PC-9 (cell line): Measurements from ENCODE around the gene TNFRSF1B. TPM values are rescaled to one million over a fixed set of nuclear protein-coding genes. Genes with fewer than 3 reads are reported as not detected.
A peak's percentile ranks its signal among the peaks of the same experiment; 100 is the strongest.

ENCODE experiments used
- BruUV-seq: library from RNA; stranded (reverse); fragments of 400-500 nt; replicated peaks from 2 replicates; lab custom pipeline; 2021; lab: Mats Ljungman, UMichigan
- CTCF ChIA-PET: fragments of 300-600 bp; sonication (Branson Sonifier 250); formaldehyde crosslinking; loops from one replicate; lab custom pipeline; 2022; ENCODE audit warnings: antibody characterized with exemption; lab: Charles Lee
- POLR2A ChIA-PET: fragments of 300-600 bp; sonication (Branson Sonifier 250); formaldehyde crosslinking; loops from one replicate; lab custom pipeline; 2022; ENCODE audit warnings: antibody characterized with exemption; ENCODE audit not compliant: unreplicated experiment; lab: Charles Lee
- DNase-seq, 2 experiments: peaks; one replicate each; pipeline versions ENCODE4 v3.0.0 to v3.0.0-alpha.2; 2015 to 2022; ENCODE audit warnings: mixed read lengths in 1 of 2
- H2AFZ ChIP-seq: fragments of 200-600 bp; sonication (generic); 2 replicates; pipeline ENCODE4 v1.8.1; 2017; ENCODE audit warnings: antibody characterized with exemption
- H3F3A ChIP-seq: fragments of 200-600 bp; sonication (generic); 2 replicates; pipeline ENCODE4 v1.8.1; 2017; ENCODE audit warnings: antibody characterized with exemption, mild to moderate bottlenecking, low read depth; ENCODE audit not compliant: insufficient read depth
- H3K27ac ChIP-seq: fragments of 200-600 bp; sonication (generic); 2 replicates; pipeline ENCODE4 v1.6.1; 2016; ENCODE audit warnings: mixed run types
- H3K27me3 ChIP-seq: fragments of 200-600 bp; sonication (generic); 2 replicates; pipeline ENCODE4 v1.6.1; 2016; ENCODE audit warnings: low read depth, mixed run types; ENCODE audit not compliant: insufficient read depth
- H3K36me3 ChIP-seq: fragments of 200-600 bp; sonication (generic); 2 replicates; pipeline ENCODE4 v1.6.1; 2016; ENCODE audit warnings: low read depth, mixed run types
- H3K4me1 ChIP-seq: fragments of 200-600 bp; sonication (generic); replicated peaks from 2 replicates; pipeline ENCODE4 v1.6.1; 2016; ENCODE audit warnings: mixed run types; ENCODE audit not compliant: insufficient read depth
- H3K4me2 ChIP-seq: fragments of 200-600 bp; sonication (generic); 2 replicates; pipeline ENCODE4 v1.6.1; 2017; ENCODE audit warnings: mixed run types
- H3K4me3 ChIP-seq: fragments of 200-600 bp; sonication (generic); 2 replicates; pipeline ENCODE4 v1.6.1; 2016; ENCODE audit warnings: mixed run types
- H3K79me2 ChIP-seq: fragments of 200-600 bp; sonication (generic); 2 replicates; pipeline ENCODE4 v1.6.1; 2017; ENCODE audit warnings: low read depth, mixed run types
- H3K9me2 ChIP-seq: fragments of 200-600 bp; sonication (generic); 2 replicates; pipeline ENCODE4 v1.8.1; 2017; ENCODE audit warnings: mild to moderate bottlenecking; ENCODE audit not compliant: insufficient read depth
- H3K9me3 ChIP-seq: fragments of 200-600 bp; sonication (generic); 2 replicates; pipeline ENCODE4 v1.8.1; 2016; ENCODE audit warnings: low read depth; ENCODE audit not compliant: insufficient read depth
- H4K20me1 ChIP-seq: fragments of 200-600 bp; sonication (generic); 2 replicates; pipeline ENCODE4 v1.8.1; 2017; ENCODE audit not compliant: insufficient read depth
- CTCF ChIP-seq: fragments of 200-600 bp; sonication (generic); conservative IDR thresholded peaks from 2 replicates; pipeline ENCODE4 v1.6.1; 2017; ENCODE audit warnings: mixed run types, antibody characterized with exemption, mild to moderate bottlenecking, moderate library complexity
- EZH2 ChIP-seq: fragments of 200-600 bp; sonication (generic); IDR thresholded peaks from 2 replicates; pipeline ENCODE4 v1.8.0; 2017; ENCODE audit warnings: antibody characterized with exemption, low read depth
- intact Hi-C: fragments of 100-400 bp; cut with micrococcal nuclease; formaldehyde crosslinking; loops from one replicate; pipeline ENCODE4 v1.10.0; 2022; ENCODE audit not compliant: unreplicated experiment
- total RNA-seq: library from RNA; stranded (reverse); gene quantifications from 2 replicates; pipeline ENCODE4 v1.2.3, GENCODE V29; 2021

Gene TNFRSF1B
- total RNA-seq, 1 experiment from 2014 or later: 2.7 TPM

DNA sequence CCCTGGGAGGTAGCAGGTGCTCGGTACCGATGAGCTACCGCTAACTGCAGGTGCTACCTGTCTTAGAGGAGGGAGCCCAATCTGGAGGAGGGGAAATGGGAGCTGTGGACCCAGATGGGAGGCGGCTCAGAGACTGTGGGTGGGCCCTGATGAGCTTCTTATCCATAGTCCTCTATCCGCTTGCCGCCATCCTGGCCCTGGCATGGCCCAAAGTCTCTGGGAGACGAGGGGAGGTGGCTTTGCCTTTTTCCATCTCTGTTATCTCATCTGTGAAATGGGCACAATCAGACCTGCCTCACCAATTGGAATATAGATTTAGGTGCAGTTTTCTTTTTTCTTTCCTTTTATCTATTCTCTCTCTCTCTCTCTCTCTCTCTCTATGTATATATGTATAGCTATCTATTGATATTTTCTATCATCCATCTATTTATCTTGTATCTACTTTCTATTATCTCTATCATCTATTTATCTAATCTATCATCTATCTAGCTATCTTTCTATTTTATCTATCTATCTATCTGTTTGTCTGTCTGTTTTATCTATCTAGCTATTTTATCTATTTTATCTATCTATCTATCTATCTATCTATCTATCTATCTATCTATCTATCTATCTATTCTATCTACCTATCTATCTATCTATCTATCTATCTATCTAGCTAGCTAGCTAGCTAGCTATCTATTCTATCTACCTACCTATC lies 16.5 kb downstream of the TNFRSF1B start:
- no peak for DNase-seq
- TF ChIP-seq CTCF (no peak), EZH2 (no peak)
- no peak overlapping the region for H3K27ac ChIP-seq
- intact Hi-C loops: no loop called here
- ChIA-PET CTCF (interaction anchor here (1.7 kb wide), 1 partner anchor 59 kb away, joined by 5 read pairs; no protein-coding TSS in a partner anchor), POLR2A (interaction anchor here (0.6 to 0.7 kb wide), 2 partner anchors 116 to 192 kb away, joined by 3 to 7 read pairs; no protein-coding TSS in a partner anchor)
- H3K27me3 ChIP-seq: no peaks in the 10 kb centered on the region
- no peaks in the 10 kb centered on the region for H3F3A ChIP-seq
- H3K4me1 ChIP-seq: peaks cover 10% of the 10 kb centered on the region
- H2AFZ ChIP-seq: no peak overlapping the region
- no peak overlapping the region for H3K4me2 ChIP-seq
- no peak overlapping the region for H3K4me3 ChIP-seq
- BruUV-seq: no TSS peak
- H3K9me2 ChIP-seq: no peaks in the 10 kb centered on the region
- H3K36me3 ChIP-seq: no peaks in the 10 kb centered on the region
- H4K20me1 ChIP-seq: no peaks in the 10 kb centered on the region
- H3K9me3 ChIP-seq: no peaks in the 10 kb centered on the region
- H3K79me2 ChIP-seq: no peaks in the 10 kb centered on the region

DNA sequence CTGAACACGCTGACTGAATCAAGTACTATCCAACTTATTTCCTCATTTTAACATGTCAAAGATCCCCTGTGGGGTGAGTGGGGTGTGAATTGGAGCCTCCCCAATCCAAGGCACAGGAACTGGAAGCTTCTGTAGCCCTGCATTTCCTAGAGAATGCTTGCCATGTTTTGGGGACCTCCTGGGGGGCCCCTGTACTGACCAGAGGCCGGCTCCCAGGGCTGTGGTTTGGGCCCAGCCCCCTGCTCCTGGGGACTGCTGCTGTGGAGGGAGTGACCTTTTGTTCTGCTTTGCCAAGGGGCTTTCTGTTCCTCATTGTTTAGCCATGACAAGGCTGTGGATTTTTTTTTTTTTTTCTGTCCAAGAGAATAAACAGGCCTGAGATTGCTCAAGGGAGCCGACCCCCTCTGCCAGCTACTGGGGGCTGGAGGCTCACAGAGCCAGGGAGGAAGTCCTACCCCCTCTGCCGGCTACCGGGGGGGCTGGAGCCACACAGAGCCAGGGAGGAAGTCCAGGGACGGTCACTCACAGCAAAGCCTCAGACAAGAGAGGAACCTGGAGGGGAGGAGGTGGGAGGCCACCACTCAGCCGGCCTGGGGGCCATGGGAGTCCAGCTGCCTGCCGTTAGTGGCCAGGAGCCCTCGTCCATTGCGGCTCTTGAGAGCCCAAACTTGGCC lies 17.4 kb downstream of the TNFRSF1B start:
- CTCF ChIA-PET: no interaction called here
- Histone ChIP-seq H3K4me1 (peaks cover 10% of the 10 kb centered on the region), H3K27ac (no peak overlapping the region), H2AFZ (no peak overlapping the region), H3F3A (no peaks in the 10 kb centered on the region), H3K9me2 (no peaks in the 10 kb centered on the region), H3K27me3 (no peaks in the 10 kb centered on the region), H3K4me2 (peak overlapping the region; percentile 56), H3K9me3 (no peaks in the 10 kb centered on the region), H3K36me3 (no peaks in the 10 kb centered on the region), H3K79me2 (no peaks in the 10 kb centered on the region), H4K20me1 (no peaks in the 10 kb centered on the region), H3K4me3 (no peak overlapping the region)
- intact Hi-C loops: loop anchor here (1.0 to 2.0 kb wide), 2 partner anchors 40 to 51 kb away; no protein-coding TSS in a partner anchor
- TF ChIP-seq CTCF: no peak
- TF ChIP-seq EZH2: no peak
- no TSS peak for BruUV-seq
- DNase-seq: peak; percentile 50
- POLR2A ChIA-PET: no interaction called here

DNA sequence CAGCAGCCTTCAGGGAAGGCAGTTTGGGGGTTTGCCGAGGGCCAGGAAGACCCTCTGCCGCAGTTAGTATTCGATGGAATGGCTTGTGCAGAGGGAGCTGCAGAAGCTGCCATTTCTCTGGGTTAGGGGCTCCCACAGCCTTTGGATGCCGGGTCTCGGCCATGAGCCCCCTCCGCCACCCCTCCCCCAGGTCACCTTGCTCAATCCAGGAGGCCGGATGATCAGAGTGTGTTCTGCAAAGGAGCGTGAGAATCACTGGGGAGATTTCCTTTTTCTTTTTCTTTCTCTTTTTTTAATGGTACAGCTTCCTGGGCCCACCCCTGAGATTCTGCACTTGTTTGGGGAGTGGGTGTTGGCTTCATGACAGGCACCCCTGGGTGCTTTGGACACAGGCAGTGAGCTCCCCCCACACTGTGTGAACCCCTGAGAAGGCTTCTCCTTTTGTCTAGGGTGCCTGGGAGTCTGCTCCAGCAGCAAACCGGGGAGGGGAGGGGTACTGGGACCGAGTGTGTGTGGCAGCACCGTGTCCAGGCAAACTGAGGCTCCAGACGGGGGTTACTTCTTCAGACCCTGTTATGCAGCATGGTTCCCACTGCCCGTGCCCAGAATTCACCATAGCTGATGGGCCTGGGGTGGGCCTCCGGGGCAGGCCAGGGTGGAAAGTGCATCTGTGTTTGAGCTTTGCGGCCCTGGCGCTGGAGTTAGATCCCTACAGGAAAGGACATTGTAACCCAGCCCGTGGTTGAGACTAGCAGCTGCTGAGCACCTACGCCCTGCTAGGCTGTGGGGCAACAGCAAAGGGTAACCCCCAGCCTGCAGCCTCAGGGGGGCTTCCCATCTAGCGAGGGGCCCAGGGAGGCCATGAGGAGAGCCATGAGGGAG lies 18.5 kb downstream of the TNFRSF1B start:
- H3K4me3 ChIP-seq: no peak overlapping the region
- no peaks in the 10 kb centered on the region for H3K27me3 ChIP-seq
- no peaks in the 10 kb centered on the region for H3F3A ChIP-seq
- no peak overlapping the region for H3K4me2 ChIP-seq
- no peak overlapping the region for H3K27ac ChIP-seq
- H3K36me3 ChIP-seq: no peaks in the 10 kb centered on the region
- no peaks in the 10 kb centered on the region for H3K79me2 ChIP-seq
- no peaks in the 10 kb centered on the region for H3K9me2 ChIP-seq
- no peaks in the 10 kb centered on the region for H4K20me1 ChIP-seq
- H3K9me3 ChIP-seq: no peaks in the 10 kb centered on the region
- BruUV-seq: no TSS peak
- intact Hi-C loops: loop anchor here (2.0 kb wide), 1 partner anchor 52 kb away; no protein-coding TSS in a partner anchor
- POLR2A ChIA-PET: no interaction called here
- DNase-seq: no peak
- TF ChIP-seq CTCF (no peak), EZH2 (no peak)
- CTCF ChIA-PET: no interaction called here
- no peak overlapping the region for H2AFZ ChIP-seq
- peaks cover 10% of the 10 kb centered on the region for H3K4me1 ChIP-seq
